ENCODE data around the gene AEBP1.

- TF ChIP-seq, protein P1, sequence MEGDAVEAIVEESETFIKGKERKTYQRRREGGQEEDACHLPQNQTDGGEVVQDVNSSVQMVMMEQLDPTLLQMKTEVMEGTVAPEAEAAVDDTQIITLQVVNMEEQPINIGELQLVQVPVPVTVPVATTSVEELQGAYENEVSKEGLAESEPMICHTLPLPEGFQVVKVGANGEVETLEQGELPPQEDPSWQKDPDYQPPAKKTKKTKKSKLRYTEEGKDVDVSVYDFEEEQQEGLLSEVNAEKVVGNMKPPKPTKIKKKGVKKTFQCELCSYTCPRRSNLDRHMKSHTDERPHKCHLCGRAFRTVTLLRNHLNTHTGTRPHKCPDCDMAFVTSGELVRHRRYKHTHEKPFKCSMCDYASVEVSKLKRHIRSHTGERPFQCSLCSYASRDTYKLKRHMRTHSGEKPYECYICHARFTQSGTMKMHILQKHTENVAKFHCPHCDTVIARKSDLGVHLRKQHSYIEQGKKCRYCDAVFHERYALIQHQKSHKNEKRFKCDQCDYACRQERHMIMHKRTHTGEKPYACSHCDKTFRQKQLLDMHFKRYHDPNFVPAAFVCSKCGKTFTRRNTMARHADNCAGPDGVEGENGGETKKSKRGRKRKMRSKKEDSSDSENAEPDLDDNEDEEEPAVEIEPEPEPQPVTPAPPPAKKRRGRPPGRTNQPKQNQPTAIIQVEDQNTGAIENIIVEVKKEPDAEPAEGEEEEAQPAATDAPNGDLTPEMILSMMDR (IDR thresholded peaks at IDR 0.05; ENCODE audit: low read depth, low read length), result no peak
- TF ChIP-seq POLR2A (IDR thresholded peaks at IDR 0.05; ENCODE audit: extremely low read depth, insufficient read length), result no peak
- no peak for TF ChIP-seq MAX (IDR thresholded peaks at IDR 0.05; ENCODE audit: low read depth, low read length)
Observed at GRCh38 chr7:44110719-44111635, 6.8 kb downstream of the AEBP1 start.
